ENCODE results near the gene ZBTB24. TPM values are rescaled to one million over a fixed set of nuclear protein-coding genes. Genes with fewer than 3 reads are reported as not detected.

ZBTB24 gene
- total and polyA plus RNA-seq, 5 donors: 2.2 to 4.2 (median 3.4) TPM

DNA sequence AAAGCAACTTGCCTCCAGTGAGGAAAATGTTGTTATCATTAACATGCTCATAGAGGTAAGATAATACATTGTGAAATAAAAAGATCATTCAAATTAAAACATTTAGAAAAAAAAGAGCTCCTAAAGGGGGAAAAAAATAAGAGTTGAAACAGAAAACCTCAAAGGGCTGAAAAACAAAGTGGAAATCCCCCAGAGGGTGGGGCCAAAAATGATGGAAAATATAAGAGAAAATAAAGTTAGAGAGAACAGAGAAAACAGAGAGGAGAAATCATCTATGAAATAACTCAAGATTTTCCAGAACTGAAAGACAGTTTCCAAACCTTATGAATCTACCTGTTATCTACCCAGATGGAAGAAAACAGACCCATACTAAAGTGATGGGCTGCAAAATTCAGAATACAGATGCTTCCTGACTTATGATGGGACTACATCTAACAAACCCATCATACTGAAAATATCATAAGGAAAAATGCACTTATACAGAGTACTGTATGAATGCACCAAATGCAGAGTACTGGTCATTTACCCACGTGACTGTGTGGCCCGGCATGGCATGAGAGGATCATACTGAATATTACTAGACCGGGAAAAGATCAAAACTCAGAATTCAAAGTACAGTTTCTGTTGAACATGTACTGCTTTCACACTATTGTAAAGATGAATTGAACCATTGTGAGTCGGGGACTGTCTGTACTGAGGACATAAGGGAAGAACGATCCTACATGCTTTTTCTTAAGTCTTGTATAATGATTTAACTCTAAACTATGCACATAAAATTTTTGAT lies 4.0 kb downstream of the ZBTB24 start:
- DNase-seq (no peak), ATAC-seq (no peak)
- no peak overlapping the region for H3K27ac ChIP-seq (ENCODE audit: low read length)
- H3K4me3 ChIP-seq (ENCODE audit: low read length): no peak overlapping the region
- H3K27me3 ChIP-seq (ENCODE audit: control insufficient read depth, insufficient read depth): no peaks in the 10 kb centered on the region
- no peaks in the 10 kb centered on the region for H3K9me3 ChIP-seq (ENCODE audit: control insufficient read depth, low read length)
- H3K4me1 ChIP-seq (ENCODE audit: control insufficient read depth, insufficient read depth, low read length): peaks cover 11% of the 10 kb centered on the region
- WGBS: 87% methylated on average over 5 of the region's 5 CpGs
- intact Hi-C loops (cut with DNase I): no loop called here

GRCh38 chr6:109478222-109478805 lies 4.7 kb downstream of the ZBTB24 start:
- intact Hi-C loops (cut with DNase I): no loop called here
- WGBS: 93% methylated on average over 9 of the region's 9 CpGs

DNA sequence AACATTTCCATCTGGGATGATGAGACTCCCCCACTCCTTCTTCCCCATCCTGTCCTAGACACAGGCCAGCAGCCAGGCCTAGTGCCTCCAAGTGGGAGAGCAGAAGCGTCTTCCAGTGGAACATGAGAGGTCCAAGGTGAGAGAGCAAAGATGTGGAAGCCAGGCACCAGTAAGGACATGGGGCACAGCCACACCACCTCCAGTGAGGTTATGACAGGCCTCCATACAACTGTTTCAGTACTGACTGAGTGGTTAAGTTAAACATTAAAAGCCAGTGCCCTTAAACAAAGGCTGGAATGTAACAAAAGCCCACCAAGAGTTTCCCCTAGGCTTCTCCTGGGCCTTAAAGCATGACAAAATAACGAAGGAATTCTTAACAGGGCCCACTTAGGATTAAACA lies 5.3 kb downstream of the ZBTB24 start:
- no peaks in the 10 kb centered on the region for H3K27me3 ChIP-seq (ENCODE audit: control insufficient read depth, insufficient read depth)
- no peak overlapping the region for H3K27ac ChIP-seq (ENCODE audit: low read length)
- intact Hi-C loops (cut with DNase I): no loop called here
- peaks cover 11% of the 10 kb centered on the region for H3K4me1 ChIP-seq (ENCODE audit: control insufficient read depth, insufficient read depth, low read length)
- H3K4me3 ChIP-seq (ENCODE audit: low read length): no peak overlapping the region
- 70% methylated on average over 2 of the region's 2 CpGs for WGBS
- DNase-seq (no peak), ATAC-seq (no peak)
- no peaks in the 10 kb centered on the region for H3K9me3 ChIP-seq (ENCODE audit: control insufficient read depth, low read length)

More at GRCh38 chr6:109478222-109478805, 4.7 kb downstream of the ZBTB24 start:
- Histone ChIP-seq H3K9me3 (ENCODE audit: control insufficient read depth, low read length) (no peaks in the 10 kb centered on the region), H3K4me1 (ENCODE audit: control insufficient read depth, insufficient read depth, low read length) (peaks cover 11% of the 10 kb centered on the region), H3K4me3 (ENCODE audit: low read length) (no peak overlapping the region), H3K27ac (ENCODE audit: low read length) (no peak overlapping the region), H3K27me3 (ENCODE audit: control insufficient read depth, insufficient read depth) (no peaks in the 10 kb centered on the region)
- DNase-seq (no peak), ATAC-seq (no peak)

GRCh38 chr6:109477184-109477583 lies 5.8 kb downstream of the ZBTB24 start:
- intact Hi-C loops (cut with DNase I): no loop called here
- no peak for DNase-seq
- Histone ChIP-seq H3K27me3 (ENCODE audit: control insufficient read depth, insufficient read depth) (no peaks in the 10 kb centered on the region), H3K27ac (ENCODE audit: low read length) (no peak overlapping the region), H3K4me3 (ENCODE audit: low read length) (no peak overlapping the region), H3K9me3 (ENCODE audit: control insufficient read depth, low read length) (no peaks in the 10 kb centered on the region), H3K4me1 (ENCODE audit: control insufficient read depth, insufficient read depth, low read length) (peaks cover 10% of the 10 kb centered on the region)
- ATAC-seq: no peak
- WGBS: 96% methylated on average over 2 of the region's 2 CpGs

DNA sequence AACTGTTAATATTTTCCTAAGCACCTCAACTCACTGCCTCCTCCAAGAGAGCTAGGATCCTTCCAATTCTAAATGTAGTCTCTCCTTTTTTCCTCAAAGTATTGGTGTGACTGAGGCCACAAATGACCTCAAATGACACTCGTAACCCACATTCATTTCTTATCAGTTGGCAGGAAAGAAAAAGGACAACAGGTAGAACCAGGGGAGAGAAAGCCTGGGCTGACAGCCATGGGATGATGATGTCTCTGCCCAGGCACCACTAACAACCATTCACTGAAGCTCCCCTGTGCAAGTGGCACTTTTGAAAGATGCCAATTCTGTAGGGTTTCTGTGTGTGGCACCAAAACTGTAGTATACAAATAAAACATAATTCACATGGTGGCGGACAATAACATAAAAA lies 7.4 kb downstream of the ZBTB24 start:
- H3K27ac ChIP-seq (ENCODE audit: low read length): no peak overlapping the region
- no peaks in the 10 kb centered on the region for H3K9me3 ChIP-seq (ENCODE audit: control insufficient read depth, low read length)
- 78% methylated on average over 2 of the region's 2 CpGs for WGBS
- peaks cover 4% of the 10 kb centered on the region for H3K4me1 ChIP-seq (ENCODE audit: control insufficient read depth, insufficient read depth, low read length)
- no peaks in the 10 kb centered on the region for H3K27me3 ChIP-seq (ENCODE audit: control insufficient read depth, insufficient read depth)
- ATAC-seq (no peak), DNase-seq (no peak)
- intact Hi-C loops (cut with DNase I): no loop called here
- H3K4me3 ChIP-seq (ENCODE audit: low read length): no peak overlapping the region

- Histone ChIP-seq H3K9me3 (ENCODE audit: control insufficient read depth, low read length) (no peaks in the 10 kb centered on the region), H3K4me3 (ENCODE audit: low read length) (no peak overlapping the region), H3K27me3 (ENCODE audit: control insufficient read depth, insufficient read depth) (no peaks in the 10 kb centered on the region), H3K27ac (ENCODE audit: low read length) (no peak overlapping the region), H3K4me1 (ENCODE audit: control insufficient read depth, insufficient read depth, low read length) (peaks cover 4% of the 10 kb centered on the region)
- DNase-seq: no peak
- intact Hi-C loops (cut with DNase I): no loop called here
- WGBS: 89% methylated on average over 4 of the region's 4 CpGs
- no peak for ATAC-seq
These were observed 8.0 kb downstream of the ZBTB24 start for GRCh38 chr6:109474995-109475394.

DNA sequence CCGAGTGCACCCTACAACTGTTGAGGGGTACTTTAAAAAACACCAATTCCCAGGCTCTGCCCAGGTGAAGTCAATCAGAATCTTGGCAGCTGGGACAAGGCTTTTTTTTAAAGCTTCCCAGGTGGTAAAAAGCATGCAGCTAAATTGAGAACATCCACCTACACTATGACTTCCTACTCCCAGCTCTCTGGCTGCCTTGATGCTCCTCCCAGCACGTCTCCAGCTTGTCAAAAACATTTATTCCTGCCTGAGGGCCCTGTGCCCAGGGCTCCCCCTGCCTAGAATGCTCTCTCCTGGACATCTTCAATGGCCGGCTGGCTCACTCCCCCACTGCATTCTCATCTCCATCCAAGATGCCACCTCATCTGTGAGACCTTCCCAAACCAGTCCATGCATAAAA lies 9.9 kb downstream of the ZBTB24 start:
- H3K4me3 ChIP-seq (ENCODE audit: low read length): no peak overlapping the region
- ATAC-seq: no peak
- no peaks in the 10 kb centered on the region for H3K27me3 ChIP-seq (ENCODE audit: control insufficient read depth, insufficient read depth)
- no peaks in the 10 kb centered on the region for H3K4me1 ChIP-seq (ENCODE audit: control insufficient read depth, insufficient read depth, low read length)
- intact Hi-C loops (cut with DNase I): no loop called here
- no peak overlapping the region for H3K27ac ChIP-seq (ENCODE audit: low read length)
- 93% methylated on average over 3 of the region's 3 CpGs for WGBS
- no peak for DNase-seq
- H3K9me3 ChIP-seq (ENCODE audit: control insufficient read depth, low read length): no peaks in the 10 kb centered on the region

- WGBS: 96% methylated on average over 9 of the region's 9 CpGs
These were observed 10.7 kb downstream of the ZBTB24 start for GRCh38 chr6:109472132-109472995.

GRCh38 chr6:109471105-109471810 lies 11.8 kb downstream of the ZBTB24 start:
- Histone ChIP-seq H3K4me3 (ENCODE audit: low read length) (no peak overlapping the region), H3K27ac (ENCODE audit: low read length) (no peak overlapping the region), H3K27me3 (ENCODE audit: control insufficient read depth, insufficient read depth) (no peaks in the 10 kb centered on the region), H3K9me3 (ENCODE audit: control insufficient read depth, low read length) (no peaks in the 10 kb centered on the region), H3K4me1 (ENCODE audit: control insufficient read depth, insufficient read depth, low read length) (no peaks in the 10 kb centered on the region)
- no peak for DNase-seq
- no peak for ATAC-seq
- 92% methylated on average over 5 of the region's 5 CpGs for WGBS
- intact Hi-C loops (cut with DNase I): no loop called here

More at GRCh38 chr6:109472132-109472995, 10.7 kb downstream of the ZBTB24 start:
- intact Hi-C loops (cut with DNase I): no loop called here
- Histone ChIP-seq H3K27ac (ENCODE audit: low read length) (no peak overlapping the region), H3K4me3 (ENCODE audit: low read length) (no peak overlapping the region), H3K9me3 (ENCODE audit: control insufficient read depth, low read length) (no peaks in the 10 kb centered on the region), H3K27me3 (ENCODE audit: control insufficient read depth, insufficient read depth) (no peaks in the 10 kb centered on the region), H3K4me1 (ENCODE audit: control insufficient read depth, insufficient read depth, low read length) (no peaks in the 10 kb centered on the region)
- DNase-seq: no peak
- ATAC-seq: no peak

- DNase-seq: no peak
- no peak overlapping the region for H3K27ac ChIP-seq (ENCODE audit: low read length)
- H3K4me3 ChIP-seq (ENCODE audit: low read length): no peak overlapping the region
- no peaks in the 10 kb centered on the region for H3K4me1 ChIP-seq (ENCODE audit: control insufficient read depth, insufficient read depth, low read length)
- 90% methylated on average over 5 of the region's 5 CpGs for WGBS
- no peaks in the 10 kb centered on the region for H3K9me3 ChIP-seq (ENCODE audit: control insufficient read depth, low read length)
- intact Hi-C loops (cut with DNase I): no loop called here
- ATAC-seq: no peak
- H3K27me3 ChIP-seq (ENCODE audit: control insufficient read depth, insufficient read depth): no peaks in the 10 kb centered on the region
These were observed 13.3 kb downstream of the ZBTB24 start for GRCh38 chr6:109469591-109470189.
